ENCODE measurements around the gene FBXL7. TPM values are rescaled to one million over a fixed set of nuclear protein-coding genes. Genes with fewer than 3 reads are reported as not detected.

The FBXL7 gene
- total and polyA plus RNA-seq, 2 donors (not counting 1 experiment from before 2014, with no cell fraction given), result 6.4 to 12.9 TPM

GRCh38 chr5:15720515-15720914 is 220.5 kb downstream of the FBXL7 start:
- DNase-seq (ENCODE audit: low read depth in 2 of 2), result no peak
- H3K79me2 ChIP-seq (ENCODE audit: control insufficient read depth, insufficient read depth, low read length), result no peaks in the 10 kb centered on the region
- no peaks in the 10 kb centered on the region for H3K36me3 ChIP-seq (ENCODE audit: control insufficient read depth, insufficient read depth, low read length)
- H2AFZ ChIP-seq (ENCODE audit: low read length), result no peak overlapping the region
- no peak overlapping the region for H3K4me3 ChIP-seq (replicated peaks in 1 of 4; ENCODE audit: control extremely low read depth in 1 of 4, insufficient read depth in 1 of 4, low read depth in 3 of 4, low read length in 4 of 4)
- no peaks in the 10 kb centered on the region for H3K9me3 ChIP-seq (ENCODE audit: control insufficient read depth, insufficient read depth, low read depth, low read length)
- H3K4me1 ChIP-seq (ENCODE audit: control insufficient read depth, extremely low read depth, insufficient read depth, low read length), result no peaks in the 10 kb centered on the region
- no peak overlapping the region for H3K9ac ChIP-seq (ENCODE audit: insufficient read depth, low read length)
- no peaks in the 10 kb centered on the region for H3K27me3 ChIP-seq (ENCODE audit: control insufficient read depth, insufficient read depth, low read length)
- no peaks in the 10 kb centered on the region for H4K20me1 ChIP-seq (ENCODE audit: control insufficient read depth, extremely low read depth, insufficient read depth, low read length)
- TF ChIP-seq EZH2 (IDR thresholded peaks at IDR 0.05; ENCODE audit: low read length, missing control alignments) (no peak), CTCF (conservative IDR thresholded peaks at IDR 0.05 in 1 of 2, IDR thresholded peaks at IDR 0.05 in 1 of 2; ENCODE audit: low read depth in 1 of 2, low read length in 2 of 2) (no peak)
- H3K4me2 ChIP-seq (ENCODE audit: extremely low read depth, insufficient read depth, low read length), result no peak overlapping the region
- no peak overlapping the region for H3K27ac ChIP-seq (ENCODE audit: insufficient read depth, low read length)

DNA sequence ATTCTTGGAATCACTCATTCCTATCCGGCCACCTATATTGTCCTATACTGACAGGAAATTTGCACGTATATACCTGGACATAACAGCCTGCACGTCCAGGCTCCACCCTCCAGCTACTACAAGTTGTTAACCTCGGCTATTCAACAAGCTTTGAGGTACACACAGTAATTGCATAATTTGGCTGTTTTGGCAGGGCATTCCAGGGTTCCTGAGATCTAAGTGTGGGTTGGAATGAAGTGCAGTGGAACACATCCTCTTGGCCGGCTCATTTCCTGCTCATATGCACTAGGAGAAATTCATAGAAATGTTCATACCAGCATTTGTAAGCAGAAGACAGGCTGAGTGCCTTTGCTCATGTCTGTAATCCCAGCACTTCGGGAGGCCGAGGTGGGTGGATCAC is 222.3 kb downstream of the FBXL7 start:
- no peaks in the 10 kb centered on the region for H3K79me2 ChIP-seq (ENCODE audit: control insufficient read depth, insufficient read depth, low read length)
- no peak overlapping the region for H3K4me2 ChIP-seq (ENCODE audit: extremely low read depth, insufficient read depth, low read length)
- no peaks in the 10 kb centered on the region for H3K36me3 ChIP-seq (ENCODE audit: control insufficient read depth, insufficient read depth, low read length)
- DNase-seq (ENCODE audit: low read depth in 2 of 2), result peak in 1 of 2 donors; percentile 28
- no peak overlapping the region for H3K9ac ChIP-seq (ENCODE audit: insufficient read depth, low read length)
- H2AFZ ChIP-seq (ENCODE audit: low read length), result no peak overlapping the region
- H3K27me3 ChIP-seq (ENCODE audit: control insufficient read depth, insufficient read depth, low read length), result no peaks in the 10 kb centered on the region
- H4K20me1 ChIP-seq (ENCODE audit: control insufficient read depth, extremely low read depth, insufficient read depth, low read length), result no peaks in the 10 kb centered on the region
- no peaks in the 10 kb centered on the region for H3K9me3 ChIP-seq (ENCODE audit: control insufficient read depth, insufficient read depth, low read depth, low read length)
- H3K27ac ChIP-seq (ENCODE audit: insufficient read depth, low read length), result no peak overlapping the region
- H3K4me1 ChIP-seq (ENCODE audit: control insufficient read depth, extremely low read depth, insufficient read depth, low read length), result no peaks in the 10 kb centered on the region
- TF ChIP-seq CTCF (conservative IDR thresholded peaks at IDR 0.05 in 1 of 2, IDR thresholded peaks at IDR 0.05 in 1 of 2; ENCODE audit: low read depth in 1 of 2, low read length in 2 of 2), result no peak
- no peak for TF ChIP-seq EZH2 (IDR thresholded peaks at IDR 0.05; ENCODE audit: low read length, missing control alignments)
- no peak overlapping the region for H3K4me3 ChIP-seq (replicated peaks in 1 of 4; ENCODE audit: control extremely low read depth in 1 of 4, insufficient read depth in 1 of 4, low read depth in 3 of 4, low read length in 4 of 4)

DNA sequence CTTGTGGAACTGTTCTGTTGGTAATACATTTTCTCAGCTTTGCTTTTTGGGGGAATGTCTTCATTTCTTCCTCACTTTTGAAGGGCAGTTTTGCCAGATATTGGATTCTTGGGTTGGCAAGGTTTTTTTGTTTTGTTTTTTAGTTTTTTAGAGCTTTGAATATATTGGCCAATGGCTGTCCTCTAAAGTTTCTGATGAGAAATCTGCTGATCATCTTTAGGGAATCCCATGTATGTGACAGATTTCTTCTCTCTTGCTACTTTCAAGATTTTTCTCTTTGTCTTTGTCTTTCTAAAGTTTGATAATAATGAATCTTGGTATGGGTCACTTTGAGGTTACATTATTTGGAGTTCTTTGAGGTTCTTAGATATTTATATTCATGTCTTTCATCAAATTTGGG is 227.4 kb downstream of the FBXL7 start:
- no peaks in the 10 kb centered on the region for H3K27me3 ChIP-seq (ENCODE audit: control insufficient read depth, insufficient read depth, low read length)
- H3K4me2 ChIP-seq (ENCODE audit: extremely low read depth, insufficient read depth, low read length), result no peak overlapping the region
- H2AFZ ChIP-seq (ENCODE audit: low read length), result no peak overlapping the region

More for the DNA sequence above, 227.4 kb downstream of the FBXL7 start:
- H3K9ac ChIP-seq (ENCODE audit: insufficient read depth, low read length), result no peak overlapping the region
- no peaks in the 10 kb centered on the region for H3K9me3 ChIP-seq (ENCODE audit: control insufficient read depth, insufficient read depth, low read depth, low read length)
- H3K36me3 ChIP-seq (ENCODE audit: control insufficient read depth, insufficient read depth, low read length), result no peaks in the 10 kb centered on the region
- H3K27ac ChIP-seq (ENCODE audit: insufficient read depth, low read length), result no peak overlapping the region
- no peaks in the 10 kb centered on the region for H3K79me2 ChIP-seq (ENCODE audit: control insufficient read depth, insufficient read depth, low read length)
- no peak for DNase-seq (ENCODE audit: low read depth in 2 of 2)
- no peaks in the 10 kb centered on the region for H3K4me1 ChIP-seq (ENCODE audit: control insufficient read depth, extremely low read depth, insufficient read depth, low read length)
- no peak for TF ChIP-seq CTCF (conservative IDR thresholded peaks at IDR 0.05 in 1 of 2, IDR thresholded peaks at IDR 0.05 in 1 of 2; ENCODE audit: low read depth in 1 of 2, low read length in 2 of 2)
- no peak for TF ChIP-seq EZH2 (IDR thresholded peaks at IDR 0.05; ENCODE audit: low read length, missing control alignments)
- no peaks in the 10 kb centered on the region for H4K20me1 ChIP-seq (ENCODE audit: control insufficient read depth, extremely low read depth, insufficient read depth, low read length)
- H3K4me3 ChIP-seq (replicated peaks in 1 of 4; ENCODE audit: control extremely low read depth in 1 of 4, insufficient read depth in 1 of 4, low read depth in 3 of 4, low read length in 4 of 4), result no peak overlapping the region

Data from fibroblast of lung (primary cell).